ENCODE data around the gene LDB2.
"Not testable (repeated sequence)": the region's sequence is repeated elsewhere in the genome, so short reads cannot be mapped to it uniquely, and the experiment has no call there.

The LDB2 gene

GRCh38 chr4:16530688-16531635 is 367.5 kb downstream of the LDB2 start:
- no peak for DNase-seq

- peak; percentile 55 for DNase-seq
These were observed 373.4 kb downstream of the LDB2 start for GRCh38 chr4:16524911-16525554.

- DNase-seq: no peak
These were observed 374.0 kb downstream of the LDB2 start for GRCh38 chr4:16524406-16524805.

GRCh38 chr4:16523526-16523925 is 374.9 kb downstream of the LDB2 start:
- not testable (repeated sequence) for DNase-seq

- no peak for DNase-seq
These were observed 377.1 kb downstream of the LDB2 start for GRCh38 chr4:16521156-16521915.

- peak; percentile 34 for DNase-seq
These were observed 381.5 kb downstream of the LDB2 start for GRCh38 chr4:16516796-16517439.

GRCh38 chr4:16513876-16514275 is 384.6 kb downstream of the LDB2 start:
- no peak for DNase-seq

GRCh38 chr4:16508968-16509367 is 389.5 kb downstream of the LDB2 start:
- DNase-seq: no peak

GRCh38 chr4:16505726-16506125 is 392.7 kb downstream of the LDB2 start:
- no peak for DNase-seq

- no peak for DNase-seq
These were observed 393.2 kb downstream of the LDB2 start for GRCh38 chr4:16505267-16505666.

GRCh38 chr4:16503421-16504100 is 394.9 kb downstream of the LDB2 start:
- DNase-seq: peak; percentile 39

GRCh38 chr4:16498978-16499377 is 399.5 kb downstream of the LDB2 start:
- DNase-seq: no peak

GRCh38 chr4:16496501-16496900 is 401.9 kb downstream of the LDB2 start:
- DNase-seq: no peak

GRCh38 chr4:16492872-16493271 is 405.6 kb downstream of the LDB2 start:
- DNase-seq: no peak

- no peak for DNase-seq
These were observed 409.2 kb downstream of the LDB2 start for GRCh38 chr4:16489226-16489625.

GRCh38 chr4:16488084-16488483 is 410.4 kb downstream of the LDB2 start:
- no peak for DNase-seq

GRCh38 chr4:16484711-16485110 is 413.7 kb downstream of the LDB2 start:
- no peak for DNase-seq

GRCh38 chr4:16483540-16483939 is 414.9 kb downstream of the LDB2 start:
- no peak for DNase-seq

- no peak for DNase-seq
These were observed 418.4 kb downstream of the LDB2 start for GRCh38 chr4:16480011-16480410.

- DNase-seq: no peak
These were observed 425.9 kb downstream of the LDB2 start for GRCh38 chr4:16472537-16472936.

- no peak for DNase-seq
These were observed 431.4 kb downstream of the LDB2 start for GRCh38 chr4:16467061-16467460.

GRCh38 chr4:16466581-16466980 is 431.9 kb downstream of the LDB2 start:
- no peak for DNase-seq

Measured in right hindlimb (tissue), 1 donor.